ENCODE data around the gene PRDM16. TPM values are rescaled to one million over a fixed set of nuclear protein-coding genes. Genes with fewer than 3 reads are reported as not detected.

The PRDM16 gene
- total RNA-seq, 1 donor from 2014 or later = 5.6 TPM

DNA sequence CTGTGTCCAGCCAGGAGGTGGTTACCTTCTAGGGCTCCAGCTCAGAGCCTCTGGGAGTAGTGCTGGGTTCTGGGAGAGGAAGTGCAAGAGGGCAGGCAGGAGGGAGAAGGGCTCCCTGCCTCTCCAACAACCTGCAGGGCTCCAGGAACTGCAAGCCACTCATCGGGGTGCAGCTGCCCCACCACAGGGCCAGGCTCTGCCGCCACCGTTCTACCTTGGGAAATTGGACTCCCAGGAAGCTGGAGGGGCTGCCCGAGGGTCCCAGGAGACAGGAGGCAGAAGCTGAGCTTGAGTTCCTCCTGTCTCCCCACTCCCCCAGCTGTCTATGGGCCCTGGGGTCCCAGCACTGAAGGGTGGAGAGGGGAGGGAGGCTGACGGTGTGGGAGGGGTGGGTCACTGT, 7.4 kb upstream of the PRDM16 start:
- Histone ChIP-seq H3K4me3 (ENCODE audit: low read depth, low read length) (no peak overlapping the region), H3K27me3 (ENCODE audit: control insufficient read depth, insufficient read depth, low read length) (peaks cover 67% of the 10 kb centered on the region), H3K36me3 (ENCODE audit: control insufficient read depth, insufficient read depth, low read length) (no peaks in the 10 kb centered on the region)
- DNase-seq (ENCODE audit: low read depth) = no peak
- TF ChIP-seq, protein P1, sequence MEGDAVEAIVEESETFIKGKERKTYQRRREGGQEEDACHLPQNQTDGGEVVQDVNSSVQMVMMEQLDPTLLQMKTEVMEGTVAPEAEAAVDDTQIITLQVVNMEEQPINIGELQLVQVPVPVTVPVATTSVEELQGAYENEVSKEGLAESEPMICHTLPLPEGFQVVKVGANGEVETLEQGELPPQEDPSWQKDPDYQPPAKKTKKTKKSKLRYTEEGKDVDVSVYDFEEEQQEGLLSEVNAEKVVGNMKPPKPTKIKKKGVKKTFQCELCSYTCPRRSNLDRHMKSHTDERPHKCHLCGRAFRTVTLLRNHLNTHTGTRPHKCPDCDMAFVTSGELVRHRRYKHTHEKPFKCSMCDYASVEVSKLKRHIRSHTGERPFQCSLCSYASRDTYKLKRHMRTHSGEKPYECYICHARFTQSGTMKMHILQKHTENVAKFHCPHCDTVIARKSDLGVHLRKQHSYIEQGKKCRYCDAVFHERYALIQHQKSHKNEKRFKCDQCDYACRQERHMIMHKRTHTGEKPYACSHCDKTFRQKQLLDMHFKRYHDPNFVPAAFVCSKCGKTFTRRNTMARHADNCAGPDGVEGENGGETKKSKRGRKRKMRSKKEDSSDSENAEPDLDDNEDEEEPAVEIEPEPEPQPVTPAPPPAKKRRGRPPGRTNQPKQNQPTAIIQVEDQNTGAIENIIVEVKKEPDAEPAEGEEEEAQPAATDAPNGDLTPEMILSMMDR (IDR thresholded peaks at IDR 0.05; ENCODE audit: insufficient read depth, low read length, poor library complexity, severe bottlenecking) = no peak

DNA sequence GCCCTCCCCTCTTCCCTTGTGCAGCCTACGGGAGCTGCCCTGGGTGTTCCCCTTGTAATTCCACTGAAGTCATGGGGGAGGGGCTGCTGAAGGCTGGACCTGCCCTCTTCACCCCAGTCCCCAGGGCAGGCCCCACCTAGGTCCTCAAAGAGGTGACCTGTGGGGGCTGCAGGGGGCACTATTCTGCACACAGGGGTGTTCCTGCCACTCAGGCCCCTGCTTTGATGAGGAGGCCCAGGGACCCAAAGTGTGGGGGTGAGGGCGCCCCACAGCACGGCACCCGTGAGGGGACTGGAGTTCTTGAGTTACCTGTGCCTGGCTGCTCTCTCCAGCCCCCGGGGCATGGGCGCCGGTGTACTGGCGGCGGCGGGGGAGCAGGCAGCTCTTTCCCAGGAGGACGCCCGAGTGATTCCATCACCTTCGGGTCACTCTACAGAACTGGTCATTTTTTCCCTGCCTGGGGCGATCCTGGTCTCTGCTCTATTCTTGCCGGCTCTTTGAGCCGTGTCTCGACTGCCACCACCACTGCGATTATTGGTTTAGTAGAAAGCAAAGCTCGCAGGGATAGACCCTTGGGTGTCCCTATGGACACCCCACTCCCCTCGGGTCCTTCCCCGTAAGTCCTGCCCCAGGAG, 6.9 kb upstream of the PRDM16 start:
- no peaks in the 10 kb centered on the region for H3K36me3 ChIP-seq (ENCODE audit: control insufficient read depth, insufficient read depth, low read length)
- H3K4me3 ChIP-seq (ENCODE audit: low read depth, low read length) = no peak overlapping the region
- TF ChIP-seq, protein P1 (IDR thresholded peaks at IDR 0.05; ENCODE audit: insufficient read depth, low read length, poor library complexity, severe bottlenecking) = no peak
- H3K27me3 ChIP-seq (ENCODE audit: control insufficient read depth, insufficient read depth, low read length) = peaks cover 72% of the 10 kb centered on the region
- DNase-seq (ENCODE audit: low read depth) = no peak

DNA sequence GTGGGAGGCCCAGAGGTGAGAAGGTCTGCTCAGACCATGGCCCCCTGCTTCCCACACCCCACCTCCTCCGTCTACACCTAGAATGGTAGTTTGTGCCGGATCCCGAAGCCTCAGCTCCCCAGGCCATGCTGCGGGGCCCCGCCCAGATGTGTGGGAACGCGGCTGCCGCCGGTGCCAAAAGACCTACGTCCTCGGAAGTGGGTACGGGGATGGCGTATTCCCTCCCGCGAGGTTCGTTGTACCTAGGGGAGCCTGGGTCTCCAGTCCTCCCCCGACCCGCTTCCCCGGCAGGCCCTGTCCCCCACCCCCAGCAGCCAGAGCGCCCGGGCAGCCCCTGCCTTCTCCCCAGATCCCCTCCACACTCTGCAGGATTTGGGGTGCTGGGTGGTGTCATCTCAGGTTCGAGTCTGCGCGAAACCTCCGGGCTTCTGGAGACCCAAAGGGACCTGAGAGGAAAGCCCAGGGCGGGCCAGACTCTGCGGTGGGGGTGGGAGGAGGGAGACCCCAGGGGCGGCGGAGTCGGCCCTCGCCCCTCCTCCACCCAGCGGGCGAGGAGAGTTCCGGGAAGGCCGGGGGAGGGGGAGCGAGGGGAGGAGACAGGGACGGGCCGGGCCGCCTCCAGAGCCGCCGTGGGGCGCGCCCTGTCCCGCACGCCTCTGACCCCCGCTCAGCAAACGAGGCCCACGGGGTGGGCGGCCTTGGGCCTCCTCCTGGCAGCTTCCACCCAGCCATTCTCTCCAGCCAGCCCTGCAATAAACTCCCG, 6.2 kb upstream of the PRDM16 start:
- TF ChIP-seq, protein P1 (IDR thresholded peaks at IDR 0.05; ENCODE audit: insufficient read depth, low read length, poor library complexity, severe bottlenecking) = no peak
- DNase-seq (ENCODE audit: low read depth) = no peak
- Histone ChIP-seq H3K27me3 (ENCODE audit: control insufficient read depth, insufficient read depth, low read length) (peaks cover 79% of the 10 kb centered on the region), H3K36me3 (ENCODE audit: control insufficient read depth, insufficient read depth, low read length) (no peaks in the 10 kb centered on the region), H3K4me3 (ENCODE audit: low read depth, low read length) (no peak overlapping the region)

DNA sequence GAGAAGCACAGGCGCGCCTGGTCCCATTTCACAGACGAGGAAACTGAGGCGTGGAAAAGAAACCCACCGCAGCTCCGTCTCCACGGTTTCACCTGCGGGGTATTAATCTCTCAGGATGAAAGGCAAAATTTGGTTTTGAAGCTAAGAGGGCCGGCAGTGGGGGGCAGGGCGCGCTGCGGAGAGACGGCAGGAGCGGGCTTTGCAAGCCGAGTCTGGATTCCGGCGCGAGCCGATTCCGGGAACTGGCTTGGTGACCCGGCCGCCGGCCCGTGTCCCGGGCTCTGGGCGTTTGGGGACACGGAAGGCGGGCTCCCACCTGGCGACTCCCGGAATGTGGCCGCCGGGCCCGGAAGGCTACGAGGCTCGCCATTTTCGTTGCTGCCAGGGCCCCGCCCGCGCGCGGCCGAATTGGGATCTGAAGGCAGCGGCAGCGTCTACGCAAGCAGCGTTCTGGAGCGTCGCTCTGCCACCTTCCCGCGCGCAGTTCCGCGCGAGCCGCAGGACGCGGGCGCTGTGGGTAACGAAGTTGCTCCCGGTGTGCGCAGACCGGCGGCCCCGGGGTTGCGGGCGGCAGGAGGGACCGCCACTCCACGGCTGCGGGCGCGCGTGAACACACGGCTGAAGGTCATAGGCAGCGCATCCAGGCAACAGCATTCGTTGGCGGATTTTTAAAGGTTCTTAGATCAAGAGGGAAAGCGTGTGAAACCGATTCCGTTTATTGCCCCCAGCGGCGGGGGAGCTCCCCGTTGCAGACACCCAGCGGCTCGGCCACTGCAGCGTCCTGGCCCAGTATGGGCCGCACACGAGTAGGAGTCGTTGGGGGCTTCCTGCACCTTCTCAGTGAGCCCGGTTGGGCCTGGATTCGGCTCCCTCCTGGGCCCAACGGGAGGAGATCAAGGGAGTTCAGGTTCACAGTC, 5.4 kb upstream of the PRDM16 start:
- Histone ChIP-seq H3K27me3 (ENCODE audit: control insufficient read depth, insufficient read depth, low read length) (peaks cover 84% of the 10 kb centered on the region), H3K4me3 (ENCODE audit: low read depth, low read length) (no peak overlapping the region), H3K36me3 (ENCODE audit: control insufficient read depth, insufficient read depth, low read length) (no peaks in the 10 kb centered on the region)
- TF ChIP-seq, protein P1 (IDR thresholded peaks at IDR 0.05; ENCODE audit: insufficient read depth, low read length, poor library complexity, severe bottlenecking) = no peak
- DNase-seq (ENCODE audit: low read depth) = no peak

DNA sequence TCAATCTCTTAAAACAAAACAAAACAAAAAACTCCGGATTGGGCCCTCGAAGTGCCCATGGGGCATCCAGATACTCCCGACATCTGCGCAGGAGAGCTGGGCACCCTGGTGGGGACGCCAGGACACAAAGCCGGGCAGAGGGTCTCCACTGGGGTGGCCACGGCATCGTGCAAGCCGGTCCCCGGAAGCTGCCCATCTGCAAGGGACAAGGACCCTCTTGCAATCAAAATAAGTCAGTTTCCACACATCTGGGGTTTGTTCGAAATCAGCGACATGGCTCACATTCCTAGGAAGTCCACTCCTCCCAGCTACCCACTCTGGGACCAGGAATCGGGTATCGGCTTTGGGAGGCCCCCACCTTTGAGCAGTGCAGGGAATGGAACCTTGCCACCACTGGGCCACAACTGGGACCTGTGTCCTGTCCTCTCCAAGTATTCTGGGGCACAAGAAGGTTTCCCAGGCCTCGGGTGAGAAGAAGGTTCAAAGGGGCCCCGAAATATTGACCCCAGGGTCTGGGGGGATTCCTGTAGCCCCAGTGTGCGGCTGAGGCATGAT, 4.6 kb upstream of the PRDM16 start:
- Histone ChIP-seq H3K4me3 (ENCODE audit: low read depth, low read length) (no peak overlapping the region), H3K36me3 (ENCODE audit: control insufficient read depth, insufficient read depth, low read length) (no peaks in the 10 kb centered on the region), H3K27me3 (ENCODE audit: control insufficient read depth, insufficient read depth, low read length) (peaks cover 89% of the 10 kb centered on the region)
- TF ChIP-seq, protein P1 (IDR thresholded peaks at IDR 0.05; ENCODE audit: insufficient read depth, low read length, poor library complexity, severe bottlenecking) = no peak
- no peak for DNase-seq (ENCODE audit: low read depth)

All from kidney epithelial cell (primary cell).